RWPE2 (cell line): ENCODE data around the gene RASSF8.

Source experiments
- ATAC-seq: fragments of 200-7000 bp; cut with Tn5 transposase; 3 replicates; pipeline ENCODE4 v1.9.1; 2021; ENCODE audit warnings: low read depth
- DNase-seq: peaks from one replicate; pipeline ENCODE4 v3.0.0-alpha.2; 2020; ENCODE audit warnings: low spot score
- H3K27ac ChIP-seq: fragments of 450-650 bp; 2 replicates; pipeline ENCODE4 v1.5.1; 2017; ENCODE audit warnings: mild to moderate bottlenecking; ENCODE audit not compliant: poor library complexity, severe bottlenecking
- H3K27me3 ChIP-seq: fragments of 250-450 bp; sonication (Bioruptor Pico); 2 replicates; pipeline ENCODE4 v1.5.1; 2021; ENCODE audit warnings: mild to moderate bottlenecking, moderate library complexity; ENCODE audit not compliant: insufficient read depth, poor library complexity, severe bottlenecking
- H3K36me3 ChIP-seq: fragments of 250-450 bp; sonication (Bioruptor Pico); 2 replicates; pipeline ENCODE4 v1.5.1; 2020; ENCODE audit warnings: low read depth, mild to moderate bottlenecking, moderate library complexity
- H3K4me1 ChIP-seq: fragments of 250-450 bp; sonication (Bioruptor Pico); 2 replicates; pipeline ENCODE4 v1.5.1; 2021; ENCODE audit warnings: mild to moderate bottlenecking, moderate library complexity; ENCODE audit not compliant: insufficient read depth, poor library complexity, severe bottlenecking
- H3K4me3 ChIP-seq: fragments of 250-450 bp; sonication (Bioruptor Pico); 2 replicates; pipeline ENCODE4 v1.5.1; 2021; ENCODE audit warnings: mild to moderate bottlenecking, moderate library complexity; ENCODE audit not compliant: severe bottlenecking
- H3K9me3 ChIP-seq: fragments of 250-450 bp; sonication (Bioruptor Pico); 2 replicates; pipeline ENCODE4 v1.5.1; 2021; ENCODE audit warnings: mild to moderate bottlenecking, moderate library complexity; ENCODE audit not compliant: severe bottlenecking
- TF ChIP-seq, protein P1 (sequence below): fragments of 450-650 bp; IDR thresholded peaks from one replicate; pipeline ENCODE4 v1.5.1; 2017; ENCODE audit warnings: mild to moderate bottlenecking, moderate library complexity; ENCODE audit not compliant: poor library complexity, severe bottlenecking

The RASSF8 gene

DNA sequence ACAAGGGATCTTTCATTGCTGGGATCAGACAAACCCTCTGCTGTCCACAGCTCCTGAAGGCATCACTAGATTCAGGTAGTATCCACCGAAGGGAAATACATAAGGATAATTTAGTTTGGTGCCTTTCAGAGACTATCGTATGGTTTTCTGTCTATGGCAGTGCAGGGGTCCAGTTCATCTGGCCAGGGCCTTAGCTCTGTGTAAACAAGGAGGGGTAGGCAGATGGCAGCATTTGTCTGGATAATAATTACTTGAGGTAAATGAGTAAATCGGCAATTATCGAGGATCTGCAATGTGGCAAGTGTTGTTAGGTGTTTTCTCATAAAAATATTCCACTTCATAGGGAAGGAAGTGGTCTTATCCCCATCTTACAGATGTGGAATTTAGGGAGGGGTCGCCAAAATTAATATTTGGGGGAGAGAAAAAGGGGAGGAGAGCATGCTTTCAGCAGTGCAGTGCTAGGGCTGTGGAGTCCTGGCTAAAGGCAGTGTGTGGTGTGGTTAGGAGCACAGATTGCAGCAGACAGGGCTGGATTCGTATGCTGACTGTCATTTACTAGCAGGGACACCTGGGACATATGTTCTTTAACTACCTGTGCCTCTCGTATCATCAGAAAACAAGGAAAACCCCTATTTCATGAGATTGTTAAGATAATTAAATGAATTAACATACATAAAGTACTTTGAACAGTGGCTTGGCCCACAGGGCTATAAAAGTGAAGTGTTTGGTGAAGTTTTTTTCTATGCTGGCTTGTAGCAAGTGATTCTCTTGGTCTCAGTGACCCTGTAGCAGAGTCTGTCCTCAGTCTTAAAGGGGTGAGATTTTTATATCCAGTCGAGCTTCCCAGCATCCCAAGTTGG, 27.1 kb downstream of the RASSF8 start:
- ATAC-seq, result no peak
- Histone ChIP-seq H3K36me3 (no peaks in the 10 kb centered on the region), H3K9me3 (no peaks in the 10 kb centered on the region), H3K27me3 (no peaks in the 10 kb centered on the region), H3K4me3 (no peak overlapping the region), H3K27ac (no peak overlapping the region), H3K4me1 (no peaks in the 10 kb centered on the region)
- no peak for DNase-seq
- TF ChIP-seq, protein P1, sequence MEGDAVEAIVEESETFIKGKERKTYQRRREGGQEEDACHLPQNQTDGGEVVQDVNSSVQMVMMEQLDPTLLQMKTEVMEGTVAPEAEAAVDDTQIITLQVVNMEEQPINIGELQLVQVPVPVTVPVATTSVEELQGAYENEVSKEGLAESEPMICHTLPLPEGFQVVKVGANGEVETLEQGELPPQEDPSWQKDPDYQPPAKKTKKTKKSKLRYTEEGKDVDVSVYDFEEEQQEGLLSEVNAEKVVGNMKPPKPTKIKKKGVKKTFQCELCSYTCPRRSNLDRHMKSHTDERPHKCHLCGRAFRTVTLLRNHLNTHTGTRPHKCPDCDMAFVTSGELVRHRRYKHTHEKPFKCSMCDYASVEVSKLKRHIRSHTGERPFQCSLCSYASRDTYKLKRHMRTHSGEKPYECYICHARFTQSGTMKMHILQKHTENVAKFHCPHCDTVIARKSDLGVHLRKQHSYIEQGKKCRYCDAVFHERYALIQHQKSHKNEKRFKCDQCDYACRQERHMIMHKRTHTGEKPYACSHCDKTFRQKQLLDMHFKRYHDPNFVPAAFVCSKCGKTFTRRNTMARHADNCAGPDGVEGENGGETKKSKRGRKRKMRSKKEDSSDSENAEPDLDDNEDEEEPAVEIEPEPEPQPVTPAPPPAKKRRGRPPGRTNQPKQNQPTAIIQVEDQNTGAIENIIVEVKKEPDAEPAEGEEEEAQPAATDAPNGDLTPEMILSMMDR, result no peak

DNA sequence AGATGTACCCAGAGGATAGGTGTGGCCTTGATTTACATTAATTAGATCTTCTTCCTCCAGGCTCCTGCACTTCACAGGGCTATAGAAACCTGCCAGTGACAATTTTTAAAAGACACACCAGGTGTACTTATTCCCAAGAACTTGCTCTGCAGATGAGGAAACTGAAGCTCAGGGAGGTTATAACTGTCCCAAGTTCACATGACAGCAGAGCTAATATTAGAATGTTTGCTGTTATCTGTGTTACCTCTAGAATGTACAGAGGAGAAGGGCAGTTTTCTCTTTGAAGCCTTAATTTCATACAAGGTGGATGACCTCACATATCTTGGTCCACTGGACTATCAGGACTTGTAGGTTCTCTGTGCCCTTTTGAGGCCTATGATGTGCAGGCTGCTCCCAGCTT, 27.7 kb downstream of the RASSF8 start:
- no peak overlapping the region for H3K27ac ChIP-seq

DNA sequence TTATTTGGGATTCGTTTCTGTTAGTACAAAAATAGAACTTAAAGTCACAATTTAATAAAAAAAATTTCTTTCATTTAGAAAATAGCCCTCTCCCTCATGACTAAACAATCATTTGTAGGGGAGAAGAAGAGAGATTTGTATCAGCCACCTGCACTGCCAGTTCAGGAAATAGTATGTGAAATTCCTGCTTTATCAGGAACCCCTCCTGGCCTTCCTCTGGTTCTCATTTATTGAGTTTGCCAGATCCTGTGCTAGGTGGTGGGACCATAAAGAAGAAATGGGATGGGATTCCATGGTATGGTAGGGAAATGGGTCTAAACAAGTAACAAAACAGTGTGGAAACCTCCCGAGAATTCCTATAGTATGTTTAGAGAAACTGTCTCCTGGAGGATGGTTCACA, 30.0 kb downstream of the RASSF8 start:
- Histone ChIP-seq H3K9me3 (no peaks in the 10 kb centered on the region), H3K4me3 (no peak overlapping the region), H3K27me3 (no peaks in the 10 kb centered on the region), H3K4me1 (peaks cover 4% of the 10 kb centered on the region), H3K36me3 (no peaks in the 10 kb centered on the region), H3K27ac (no peak overlapping the region)
- no peak for DNase-seq
- TF ChIP-seq, protein P1, result no peak
- ATAC-seq, result no peak

More for the DNA sequence above, 27.7 kb downstream of the RASSF8 start:
- no peak for ATAC-seq
- no peaks in the 10 kb centered on the region for H3K27me3 ChIP-seq
- no peak for DNase-seq
- no peaks in the 10 kb centered on the region for H3K36me3 ChIP-seq
- TF ChIP-seq, protein P1, result no peak
- no peak overlapping the region for H3K4me3 ChIP-seq
- no peaks in the 10 kb centered on the region for H3K9me3 ChIP-seq
- H3K4me1 ChIP-seq, result no peaks in the 10 kb centered on the region

DNA sequence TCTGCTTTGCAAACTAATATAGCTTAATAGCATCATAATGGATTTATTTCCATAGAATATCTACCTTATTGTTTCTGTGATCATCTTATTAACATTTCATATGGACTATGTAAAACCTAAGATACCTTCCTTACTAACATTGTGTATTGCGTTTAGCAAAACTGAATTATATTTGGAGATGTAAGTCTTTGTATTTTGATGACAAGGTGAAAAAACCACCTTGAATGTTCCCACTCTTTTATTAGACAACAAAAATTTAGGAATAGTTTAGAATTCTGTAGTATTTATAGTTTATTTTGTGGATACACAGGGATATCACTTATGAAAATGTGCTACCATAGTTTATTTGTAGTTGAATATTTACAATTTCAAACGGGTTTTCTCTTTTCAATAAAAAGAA, 32.0 kb downstream of the RASSF8 start:
- H3K9me3 ChIP-seq, result no peaks in the 10 kb centered on the region
- no peak overlapping the region for H3K4me3 ChIP-seq
- no peaks in the 10 kb centered on the region for H3K36me3 ChIP-seq
- no peak for ATAC-seq
- H3K27ac ChIP-seq, result no peak overlapping the region
- no peaks in the 10 kb centered on the region for H3K27me3 ChIP-seq
- TF ChIP-seq, protein P1, result no peak
- DNase-seq, result no peak
- H3K4me1 ChIP-seq, result peaks cover 4% of the 10 kb centered on the region
